HG02763 (cell line): ENCODE measurements around the gene SPINK1.
"Not testable (repeated sequence)": the region's sequence is repeated elsewhere in the genome, so short reads cannot be mapped to it uniquely, and the experiment has no call there.

Source experiments
- ATAC-seq: cut with Tn5 transposase; IDR thresholded peaks from one replicate; pipeline ENCODE4 v1.9.1; 2021; ENCODE audit warnings: mild to moderate bottlenecking, moderate library complexity; ENCODE audit not compliant: unreplicated experiment

The SPINK1 gene

GRCh38 chr5:147809830-147810666, 21.4 kb downstream of the SPINK1 start:
- ATAC-seq, result no peak

GRCh38 chr5:147805030-147805454, 26.4 kb downstream of the SPINK1 start:
- peak; percentile 70 for ATAC-seq

GRCh38 chr5:147804334-147804733, 27.1 kb downstream of the SPINK1 start:
- ATAC-seq, result no peak

- ATAC-seq, result no peak
Observed at GRCh38 chr5:147803926-147804325, 27.5 kb downstream of the SPINK1 start.

GRCh38 chr5:147803161-147803560, 28.3 kb downstream of the SPINK1 start:
- ATAC-seq, result not testable (repeated sequence)

- ATAC-seq, result no peak
Observed at GRCh38 chr5:147801461-147801860, 30.0 kb downstream of the SPINK1 start.

- no peak for ATAC-seq
Observed at GRCh38 chr5:147800491-147800890, 31.0 kb downstream of the SPINK1 start.

- no peak for ATAC-seq
Observed at GRCh38 chr5:147796556-147797308, 34.7 kb downstream of the SPINK1 start.

- no peak for ATAC-seq
Observed at GRCh38 chr5:147791181-147791580, 40.3 kb downstream of the SPINK1 start.

GRCh38 chr5:147789820-147790219, 41.7 kb downstream of the SPINK1 start:
- ATAC-seq, result no peak

- no peak for ATAC-seq
Observed at GRCh38 chr5:147788023-147788422, 43.4 kb downstream of the SPINK1 start.

- ATAC-seq, result no peak
Observed at GRCh38 chr5:147786142-147786541, 45.3 kb downstream of the SPINK1 start.

- ATAC-seq, result no peak
Observed at GRCh38 chr5:147784146-147784987, 47.1 kb downstream of the SPINK1 start.

GRCh38 chr5:147782110-147783028, 49.1 kb downstream of the SPINK1 start, which contains the start of gene JAKMIP2:
Gene JAKMIP2, minus strand, starts transcription at chr5:147782728. Its CDS starts 110,922 bp downstream, at chr5:147671806.
- ATAC-seq, result no peak

- ATAC-seq, result no peak
Observed at GRCh38 chr5:147780924-147781573, 50.4 kb downstream of the SPINK1 start.

GRCh38 chr5:147779694-147780093, 51.8 kb downstream of the SPINK1 start:
- ATAC-seq, result no peak

- ATAC-seq, result no peak
Observed at GRCh38 chr5:147776989-147777388, 54.5 kb downstream of the SPINK1 start.
